Suprapubic skin (tissue), 4 donors: ENCODE results near the gene NFIA. TPM values are rescaled to one million over a fixed set of nuclear protein-coding genes. Genes with fewer than 3 reads are reported as not detected.

Experiments used
- DNase-seq, 2 donors: peaks; one replicate each; pipeline ENCODE4 v3.0.0-alpha.2; 2019; ENCODE audit warnings: low spot score in 2 of 2
- H3K27ac ChIP-seq: fragments of 200-600 bp; sonication (generic); one replicate; pipeline ENCODE4 v1.5.1; 2019
- H3K27me3 ChIP-seq: fragments of 200-600 bp; sonication (generic); one replicate; pipeline ENCODE4 v1.5.1; 2019
- H3K36me3 ChIP-seq: fragments of 200-600 bp; sonication (generic); one replicate; pipeline ENCODE4 v1.5.1; 2019
- H3K4me1 ChIP-seq: fragments of 200-600 bp; sonication (generic); one replicate; pipeline ENCODE4 v1.5.1; 2019
- H3K4me3 ChIP-seq: fragments of 200-600 bp; sonication (generic); one replicate; pipeline ENCODE4 v1.5.1; 2019; ENCODE audit warnings: mild to moderate bottlenecking
- H3K9me3 ChIP-seq: fragments of 200-600 bp; sonication (generic); one replicate; pipeline ENCODE4 v1.5.1; 2019
- EP300 ChIP-seq: sonication (generic); formaldehyde crosslinking; IDR thresholded peaks from one replicate; pipeline ENCODE4 v1.6.1; 2017; ENCODE audit warnings: antibody characterized with exemption
- POLR2A ChIP-seq, 2 donors: fragments of 450-650 bp; IDR thresholded peaks; one replicate each; pipeline ENCODE4 v1.6.1; 2017; ENCODE audit warnings: antibody characterized with exemption in 2 of 2, mild to moderate bottlenecking in 2 of 2, moderate library complexity in 2 of 2
- POLR2AphosphoS5 ChIP-seq, 3 donors: sonication (generic); formaldehyde crosslinking; IDR thresholded peaks; one replicate each; pipeline ENCODE4 v1.6.1; 2017; ENCODE audit warnings: antibody characterized with exemption in 3 of 3
- WGBS: methylation state at CpG from one replicate; pipeline ENCODE4 v1.1.5; 2018; 5-methylcytosine and 5-hydroxymethylcytosine counted together
- total RNA-seq, 4 donors: library from RNA; depleted of rRNA; stranded (reverse); fragments of >200 nt; gene quantifications; one replicate each; pipeline ENCODE4 v1.1.0, GENCODE V29; 2016
- TF ChIP-seq, protein P1 (sequence below), 2 donors: fragments of 200-600 bp in 1 of 2; fragments of 450-650 bp in 1 of 2; sonication (generic) in 1 of 2; IDR thresholded peaks; one replicate each; pipeline ENCODE4 v1.5.1; 2016 to 2019; ENCODE audit warnings: antibody characterized with exemption in 2 of 2, mild to moderate bottlenecking in 1 of 2, moderate library complexity in 1 of 2

NFIA gene
- total RNA-seq, 4 donors from 2014 or later: 30.1 to 54.2 (median 48.2) TPM

DNA sequence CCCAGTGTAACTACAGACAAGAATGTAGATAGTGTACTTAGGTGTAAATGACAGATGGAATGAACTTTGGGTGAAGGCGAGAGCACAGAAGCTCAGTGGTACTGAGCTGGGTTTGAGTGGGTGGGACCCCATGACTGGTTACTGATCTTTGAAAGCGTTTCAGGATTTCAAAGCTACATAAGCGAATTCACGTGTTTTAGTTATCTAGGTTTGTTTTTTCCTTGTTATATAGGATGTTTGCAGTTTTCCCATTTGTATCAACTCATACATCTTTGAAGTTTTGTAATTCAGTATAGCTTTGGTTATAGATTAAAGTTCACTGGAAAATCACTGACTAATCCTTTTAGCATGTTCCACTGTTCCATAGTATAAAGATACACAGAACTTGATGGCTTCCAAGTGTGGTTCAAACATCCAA is 182.5 kb downstream of the NFIA start:
- Histone ChIP-seq H3K9me3 (no peaks in the 10 kb centered on the region), H3K4me3 (no peak overlapping the region), H3K36me3 (no peaks in the 10 kb centered on the region), H3K4me1 (peaks cover 19% of the 10 kb centered on the region), H3K27me3 (no peaks in the 10 kb centered on the region), H3K27ac (no peak overlapping the region)
- WGBS: 97% methylated on average over 4 of the region's 4 CpGs
- no peak for DNase-seq
- TF ChIP-seq POLR2AphosphoS5 (IDR thresholded peaks at IDR 0.05): no peak
- TF ChIP-seq, protein P1, sequence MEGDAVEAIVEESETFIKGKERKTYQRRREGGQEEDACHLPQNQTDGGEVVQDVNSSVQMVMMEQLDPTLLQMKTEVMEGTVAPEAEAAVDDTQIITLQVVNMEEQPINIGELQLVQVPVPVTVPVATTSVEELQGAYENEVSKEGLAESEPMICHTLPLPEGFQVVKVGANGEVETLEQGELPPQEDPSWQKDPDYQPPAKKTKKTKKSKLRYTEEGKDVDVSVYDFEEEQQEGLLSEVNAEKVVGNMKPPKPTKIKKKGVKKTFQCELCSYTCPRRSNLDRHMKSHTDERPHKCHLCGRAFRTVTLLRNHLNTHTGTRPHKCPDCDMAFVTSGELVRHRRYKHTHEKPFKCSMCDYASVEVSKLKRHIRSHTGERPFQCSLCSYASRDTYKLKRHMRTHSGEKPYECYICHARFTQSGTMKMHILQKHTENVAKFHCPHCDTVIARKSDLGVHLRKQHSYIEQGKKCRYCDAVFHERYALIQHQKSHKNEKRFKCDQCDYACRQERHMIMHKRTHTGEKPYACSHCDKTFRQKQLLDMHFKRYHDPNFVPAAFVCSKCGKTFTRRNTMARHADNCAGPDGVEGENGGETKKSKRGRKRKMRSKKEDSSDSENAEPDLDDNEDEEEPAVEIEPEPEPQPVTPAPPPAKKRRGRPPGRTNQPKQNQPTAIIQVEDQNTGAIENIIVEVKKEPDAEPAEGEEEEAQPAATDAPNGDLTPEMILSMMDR (IDR thresholded peaks at IDR 0.05): no peak
- TF ChIP-seq EP300: no peak
- TF ChIP-seq POLR2A (IDR thresholded peaks at IDR 0.05): no peak

DNA sequence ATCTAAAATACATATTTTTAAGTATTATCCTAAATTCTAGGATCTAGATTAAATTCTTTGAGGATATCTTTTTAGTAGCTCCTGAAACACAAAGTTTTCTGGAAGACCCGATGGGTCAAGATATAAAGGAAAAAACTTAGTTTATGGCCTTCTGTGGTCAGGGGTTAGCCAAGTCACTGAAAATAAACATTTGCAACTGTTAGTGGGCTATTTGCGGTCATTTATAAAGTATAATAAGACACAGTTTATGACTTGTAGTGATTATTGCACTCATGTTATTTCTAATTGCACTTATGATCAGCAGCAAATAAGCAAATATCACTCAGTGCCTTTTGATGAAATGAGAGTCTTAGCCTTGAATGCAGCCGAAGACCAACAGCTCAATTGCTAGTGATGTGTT is 183.3 kb downstream of the NFIA start:
- H3K27ac ChIP-seq: no peak overlapping the region
- no peaks in the 10 kb centered on the region for H3K9me3 ChIP-seq
- no peaks in the 10 kb centered on the region for H3K36me3 ChIP-seq
- no peak overlapping the region for H3K4me3 ChIP-seq
- no peak for DNase-seq
- WGBS: 91% methylated on average over 3 of the region's 3 CpGs
- no peaks in the 10 kb centered on the region for H3K27me3 ChIP-seq
- H3K4me1 ChIP-seq: peaks cover 16% of the 10 kb centered on the region
- TF ChIP-seq, protein P1 (IDR thresholded peaks at IDR 0.05): no peak
- TF ChIP-seq EP300 (no peak), POLR2A (IDR thresholded peaks at IDR 0.05) (no peak), POLR2AphosphoS5 (IDR thresholded peaks at IDR 0.05) (no peak)

DNA sequence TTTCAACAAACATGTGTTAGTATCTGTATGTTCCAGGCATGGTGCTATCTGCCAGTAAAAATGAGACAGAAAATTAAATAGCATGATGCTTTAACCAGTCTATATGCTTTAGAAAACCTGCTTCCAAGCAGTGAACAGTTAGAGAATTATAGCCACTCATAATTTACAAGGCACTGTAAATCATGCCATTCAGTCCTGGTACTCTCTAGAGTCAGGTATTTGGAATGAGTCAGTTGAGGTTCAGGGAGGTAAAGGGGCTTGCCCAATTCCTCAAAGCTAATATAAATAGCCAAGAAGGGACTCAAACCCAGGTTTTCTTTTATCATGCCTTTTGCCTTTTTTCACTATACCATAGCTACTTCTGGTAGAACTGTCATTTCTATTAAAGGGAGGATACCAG is 184.4 kb downstream of the NFIA start:
- H3K9me3 ChIP-seq: no peaks in the 10 kb centered on the region
- H3K27me3 ChIP-seq: no peaks in the 10 kb centered on the region
- H3K4me3 ChIP-seq: no peak overlapping the region
- H3K4me1 ChIP-seq: peaks cover 7% of the 10 kb centered on the region
- TF ChIP-seq POLR2AphosphoS5 (IDR thresholded peaks at IDR 0.05) (no peak), EP300 (no peak), POLR2A (IDR thresholded peaks at IDR 0.05) (no peak)
- TF ChIP-seq, protein P1 (IDR thresholded peaks at IDR 0.05): no peak
- no peak for DNase-seq
- no peak overlapping the region for H3K27ac ChIP-seq
- H3K36me3 ChIP-seq: no peaks in the 10 kb centered on the region

DNA sequence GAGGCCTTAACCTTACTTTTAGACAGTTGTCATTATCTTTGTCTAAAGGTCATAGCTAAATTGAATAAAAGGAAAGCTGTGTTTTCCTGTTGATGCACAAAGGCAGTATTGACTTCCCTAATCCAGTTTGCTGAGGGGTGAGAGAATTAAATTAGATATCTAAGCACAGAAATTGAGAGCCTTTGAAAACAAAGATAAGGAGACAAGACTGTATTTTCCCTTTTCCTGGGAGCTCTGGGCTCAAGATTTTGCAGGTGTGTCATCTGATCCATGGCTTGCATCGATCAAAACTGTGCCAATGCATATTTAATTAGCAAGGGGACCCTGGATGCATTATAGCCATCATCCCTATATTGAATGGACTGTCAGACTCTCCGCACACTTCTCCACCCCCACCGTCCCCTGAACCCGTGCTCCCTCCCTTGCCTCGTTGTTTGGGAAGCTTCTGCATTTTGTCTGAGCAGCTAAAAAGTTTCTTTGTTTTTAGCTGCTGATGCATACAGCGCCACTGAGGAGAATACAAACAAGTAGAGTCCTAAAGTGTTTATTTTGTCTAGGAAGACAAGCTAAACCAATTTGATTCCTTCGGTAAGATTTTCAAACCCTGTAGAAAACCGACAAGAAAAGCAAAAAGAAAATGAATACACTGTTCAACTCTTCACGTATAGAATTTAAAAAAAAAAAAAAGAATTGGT is 186.3 kb downstream of the NFIA start:
- H3K4me1 ChIP-seq: peaks cover 3% of the 10 kb centered on the region
- no peaks in the 10 kb centered on the region for H3K36me3 ChIP-seq
- DNase-seq: no peak
- TF ChIP-seq POLR2AphosphoS5 (IDR thresholded peaks at IDR 0.05) (no peak), EP300 (no peak), POLR2A (IDR thresholded peaks at IDR 0.05) (no peak)
- TF ChIP-seq, protein P1 (IDR thresholded peaks at IDR 0.05): no peak
- no peaks in the 10 kb centered on the region for H3K27me3 ChIP-seq
- WGBS: 79% methylated on average over 9 of the region's 9 CpGs
- H3K4me3 ChIP-seq: no peak overlapping the region
- H3K9me3 ChIP-seq: no peaks in the 10 kb centered on the region
- no peak overlapping the region for H3K27ac ChIP-seq

DNA sequence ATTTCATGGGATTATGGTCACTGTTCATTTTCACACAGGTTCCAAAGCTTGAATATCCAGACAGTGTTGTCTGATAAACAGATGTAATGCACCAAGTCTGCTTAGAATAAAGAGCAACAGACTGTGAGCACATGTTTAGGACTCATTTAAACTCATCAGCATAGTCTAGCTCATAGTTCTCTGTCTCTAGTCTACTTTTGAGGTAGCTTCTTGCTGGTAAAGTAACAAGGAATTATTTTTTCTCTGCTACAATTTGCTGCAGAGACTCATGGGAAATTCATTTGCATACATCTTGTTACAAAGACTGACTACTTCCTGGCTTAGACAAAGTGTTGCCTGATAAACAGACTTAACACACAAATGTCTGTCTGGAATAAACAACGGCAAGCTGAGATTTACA is 187.2 kb downstream of the NFIA start:
- no peaks in the 10 kb centered on the region for H3K36me3 ChIP-seq
- TF ChIP-seq POLR2A (IDR thresholded peaks at IDR 0.05): no peak
- TF ChIP-seq POLR2AphosphoS5 (IDR thresholded peaks at IDR 0.05): no peak
- TF ChIP-seq EP300: no peak
- TF ChIP-seq, protein P1 (IDR thresholded peaks at IDR 0.05): no peak
- no peaks in the 10 kb centered on the region for H3K9me3 ChIP-seq
- no peak overlapping the region for H3K27ac ChIP-seq
- no peak overlapping the region for H3K4me3 ChIP-seq
- peaks cover 3% of the 10 kb centered on the region for H3K4me1 ChIP-seq
- H3K27me3 ChIP-seq: no peaks in the 10 kb centered on the region
- no peak for DNase-seq
- WGBS: 63% methylated on average over 1 of the region's 1 CpG
